HG03280 (cell line): Measurements from ENCODE around the gene SPHK1.

Source experiments
- ATAC-seq: cut with Tn5 transposase; IDR thresholded peaks from one replicate; pipeline ENCODE4 v1.9.1; 2021; ENCODE audit warnings: mild to moderate bottlenecking, moderate library complexity; ENCODE audit not compliant: unreplicated experiment

SPHK1 gene

DNA sequence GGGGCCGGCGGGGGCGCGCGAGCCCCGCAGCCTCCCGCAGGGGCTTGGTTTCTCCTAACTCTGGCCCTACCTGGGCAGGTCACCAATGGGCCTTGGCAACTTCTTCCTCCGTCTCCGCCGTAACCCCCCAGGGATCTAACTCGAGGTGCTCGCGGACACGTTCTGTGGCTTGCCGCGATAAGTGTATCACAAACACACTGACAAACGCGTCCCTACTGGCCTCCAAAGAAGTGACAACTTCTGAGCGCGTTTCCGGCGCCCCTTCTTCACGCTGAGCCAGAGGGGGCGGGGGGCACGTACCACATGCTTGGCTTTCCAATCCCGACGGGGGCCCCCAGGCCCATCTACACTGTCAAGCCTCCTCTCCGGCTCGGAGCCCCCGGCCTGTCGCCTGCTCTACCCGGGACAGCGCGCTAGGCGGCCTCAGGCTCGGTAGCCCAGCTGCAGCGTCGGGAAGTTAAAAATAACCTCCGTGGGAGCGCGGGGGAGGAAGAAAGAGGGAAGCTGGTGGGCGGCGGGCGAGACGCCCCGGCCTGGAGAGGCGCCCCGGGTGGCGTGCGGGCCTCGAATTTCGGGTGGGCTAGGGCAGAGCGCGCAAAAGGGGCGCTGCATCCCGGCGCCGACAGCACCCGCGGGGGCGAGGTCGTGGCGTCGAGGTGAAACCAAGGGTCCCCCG lies 725 bp upstream of the SPHK1 start:
- ATAC-seq, result peak; percentile 18

DNA sequence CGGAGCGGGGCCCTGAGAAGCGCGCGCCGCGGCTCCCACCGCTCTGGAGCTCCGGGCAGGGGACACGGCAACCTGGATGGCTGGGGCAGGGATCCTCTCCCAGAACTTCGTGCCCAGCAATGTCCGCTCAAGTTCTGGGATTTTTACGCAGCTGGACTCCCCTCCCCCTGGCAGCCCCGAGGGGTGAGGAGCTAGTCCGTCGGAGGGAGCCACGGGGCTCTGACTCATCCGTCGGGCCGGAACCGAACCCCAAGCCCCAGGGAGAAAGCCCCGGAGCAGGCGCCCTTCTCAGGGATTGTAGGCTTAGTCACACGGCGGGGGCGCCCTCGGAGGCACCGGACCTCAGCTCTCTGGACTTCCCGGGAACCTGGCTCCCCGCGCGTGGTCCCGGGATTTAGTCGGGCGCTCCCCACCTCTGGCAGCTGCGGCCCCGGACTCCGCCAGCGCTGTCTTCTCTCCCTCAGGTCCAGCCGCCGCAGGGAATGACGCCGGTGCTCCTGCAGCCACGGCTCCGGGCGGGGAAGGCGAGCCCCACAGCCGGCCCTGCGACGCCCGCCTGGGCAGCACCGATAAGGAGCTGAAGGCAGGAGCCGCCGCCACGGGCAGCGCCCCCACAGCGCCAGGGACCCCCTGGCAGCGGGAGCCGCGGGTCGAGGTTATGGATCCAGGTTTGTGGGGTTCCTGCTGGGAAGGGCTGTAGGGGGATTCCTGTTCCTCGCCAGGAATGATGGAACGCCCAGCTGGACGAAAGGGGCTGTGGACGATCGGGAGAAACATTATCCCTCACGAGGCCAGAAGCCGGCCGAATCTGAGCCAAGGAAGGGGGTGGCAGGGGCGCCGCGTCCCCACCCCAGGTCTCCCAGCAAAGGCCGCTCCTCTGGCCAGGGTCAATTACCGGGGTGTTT lies 830 bp downstream of the SPHK1 start:
- no peak for ATAC-seq

DNA sequence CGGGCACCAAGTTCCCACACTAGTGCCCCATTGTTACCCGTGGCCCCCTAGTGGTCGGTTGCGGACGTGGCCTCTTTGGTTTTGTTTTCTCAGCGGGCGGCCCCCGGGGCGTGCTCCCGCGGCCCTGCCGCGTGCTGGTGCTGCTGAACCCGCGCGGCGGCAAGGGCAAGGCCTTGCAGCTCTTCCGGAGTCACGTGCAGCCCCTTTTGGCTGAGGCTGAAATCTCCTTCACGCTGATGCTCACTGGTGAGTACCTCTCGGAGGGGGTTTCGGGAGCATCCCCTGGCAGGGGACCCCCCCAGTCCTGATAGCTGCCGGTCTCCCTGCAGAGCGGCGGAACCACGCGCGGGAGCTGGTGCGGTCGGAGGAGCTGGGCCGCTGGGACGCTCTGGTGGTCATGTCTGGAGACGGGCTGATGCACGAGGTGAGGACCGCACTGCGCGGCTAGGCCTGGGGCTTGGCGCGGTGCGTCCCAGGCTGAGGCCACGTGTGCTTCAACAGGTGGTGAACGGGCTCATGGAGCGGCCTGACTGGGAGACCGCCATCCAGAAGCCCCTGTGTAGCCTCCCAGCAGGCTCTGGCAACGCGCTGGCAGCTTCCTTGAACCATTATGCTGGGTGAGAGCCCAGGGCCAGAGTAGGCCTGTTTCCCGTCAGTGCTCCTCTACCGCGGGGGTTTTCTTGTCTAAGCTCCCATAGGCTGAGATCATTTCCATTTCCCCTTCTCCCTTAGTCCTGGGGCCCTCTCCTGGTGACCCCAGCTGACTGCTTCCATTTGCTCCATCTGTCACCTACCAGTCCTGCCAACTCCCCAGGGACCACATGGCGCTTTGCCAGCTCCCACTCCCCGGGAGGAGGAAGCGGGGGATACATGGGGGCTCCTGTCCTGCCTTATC lies 1.7 kb downstream of the SPHK1 start:
- ATAC-seq, result no peak

DNA sequence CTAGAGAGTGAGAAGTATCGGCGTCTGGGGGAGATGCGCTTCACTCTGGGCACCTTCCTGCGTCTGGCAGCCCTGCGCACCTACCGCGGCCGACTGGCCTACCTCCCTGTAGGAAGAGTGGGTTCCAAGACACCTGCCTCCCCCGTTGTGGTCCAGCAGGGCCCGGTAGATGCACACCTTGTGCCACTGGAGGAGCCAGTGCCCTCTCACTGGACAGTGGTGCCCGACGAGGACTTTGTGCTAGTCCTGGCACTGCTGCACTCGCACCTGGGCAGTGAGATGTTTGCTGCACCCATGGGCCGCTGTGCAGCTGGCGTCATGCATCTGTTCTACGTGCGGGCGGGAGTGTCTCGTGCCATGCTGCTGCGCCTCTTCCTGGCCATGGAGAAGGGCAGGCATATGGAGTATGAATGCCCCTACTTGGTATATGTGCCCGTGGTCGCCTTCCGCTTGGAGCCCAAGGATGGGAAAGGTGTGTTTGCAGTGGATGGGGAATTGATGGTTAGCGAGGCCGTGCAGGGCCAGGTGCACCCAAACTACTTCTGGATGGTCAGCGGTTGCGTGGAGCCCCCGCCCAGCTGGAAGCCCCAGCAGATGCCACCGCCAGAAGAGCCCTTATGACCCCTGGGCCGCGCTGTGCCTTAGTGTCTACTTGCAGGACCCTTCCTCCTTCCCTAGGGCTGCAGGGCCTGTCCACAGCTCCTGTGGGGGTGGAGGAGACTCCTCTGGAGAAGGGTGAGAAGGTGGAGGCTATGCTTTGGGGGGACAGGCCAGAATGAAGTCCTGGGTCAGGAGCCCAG lies 2.8 kb downstream of the SPHK1 start:
- ATAC-seq, result no peak

DNA sequence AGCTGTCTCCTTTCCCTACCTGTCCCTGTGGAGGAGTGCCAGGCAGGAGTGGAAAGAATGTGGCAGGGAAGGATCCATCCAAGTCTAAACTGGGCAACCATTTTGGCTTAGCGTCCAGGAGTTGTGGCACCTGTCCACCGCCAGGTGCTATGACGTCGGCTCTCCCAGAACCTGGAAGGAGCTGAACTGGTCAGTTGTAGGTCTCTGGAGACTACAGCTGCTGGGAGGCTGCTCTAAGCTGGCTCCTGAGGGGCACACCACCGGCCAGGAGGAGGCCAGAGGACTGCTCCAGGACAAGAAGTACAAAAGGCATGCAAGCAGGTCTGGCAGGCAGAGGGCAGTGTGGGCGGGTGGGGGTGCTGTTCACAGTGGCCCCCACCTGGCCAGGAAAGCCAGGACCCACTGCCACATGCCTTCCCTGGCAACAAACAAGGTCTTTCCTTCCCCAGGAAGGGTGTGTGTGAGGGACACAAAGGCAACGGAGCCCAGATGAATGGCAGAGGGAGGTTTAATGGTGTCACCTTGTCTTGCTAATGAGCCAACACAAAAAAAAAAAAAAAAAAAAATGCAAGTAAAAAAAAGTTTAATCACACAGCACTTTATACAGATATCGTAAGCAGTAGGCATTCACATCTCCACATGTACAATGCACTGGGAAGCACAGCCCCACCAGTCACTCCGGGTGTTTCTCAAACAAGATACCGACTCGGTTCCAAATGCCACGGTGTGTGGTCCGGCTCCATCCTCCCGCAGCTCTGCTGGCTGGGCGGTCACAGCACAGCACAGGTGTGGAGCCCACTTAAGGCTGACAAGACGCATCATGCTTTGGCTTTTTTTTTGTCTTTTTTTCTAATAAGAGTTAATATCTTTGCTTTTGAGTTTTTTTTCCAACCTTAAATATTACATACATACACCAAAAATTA lies 4.8 kb downstream of the SPHK1 start:
- ATAC-seq, result no peak

DNA sequence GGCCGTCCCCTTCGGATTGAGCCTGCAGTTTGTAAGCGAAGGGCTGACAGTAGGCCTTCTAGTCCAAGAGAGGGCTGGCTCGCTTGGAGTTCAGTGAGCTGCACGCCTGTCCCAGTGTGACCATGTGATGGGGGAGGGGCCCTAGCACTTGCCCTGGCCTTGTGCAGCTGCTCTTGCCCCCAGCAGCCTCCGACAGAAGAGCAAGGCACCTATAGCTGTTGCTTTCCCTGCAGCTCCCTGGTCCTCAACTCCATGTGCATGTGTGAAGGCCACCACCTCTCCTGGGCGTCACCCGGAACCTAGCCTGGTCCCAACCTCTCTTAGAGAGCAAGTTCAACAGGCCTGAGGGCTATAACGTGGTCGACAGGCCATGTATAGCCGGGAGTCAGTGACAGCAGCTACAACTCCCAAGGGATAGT lies 5.6 kb downstream of the SPHK1 start:
- no peak for ATAC-seq

DNA sequence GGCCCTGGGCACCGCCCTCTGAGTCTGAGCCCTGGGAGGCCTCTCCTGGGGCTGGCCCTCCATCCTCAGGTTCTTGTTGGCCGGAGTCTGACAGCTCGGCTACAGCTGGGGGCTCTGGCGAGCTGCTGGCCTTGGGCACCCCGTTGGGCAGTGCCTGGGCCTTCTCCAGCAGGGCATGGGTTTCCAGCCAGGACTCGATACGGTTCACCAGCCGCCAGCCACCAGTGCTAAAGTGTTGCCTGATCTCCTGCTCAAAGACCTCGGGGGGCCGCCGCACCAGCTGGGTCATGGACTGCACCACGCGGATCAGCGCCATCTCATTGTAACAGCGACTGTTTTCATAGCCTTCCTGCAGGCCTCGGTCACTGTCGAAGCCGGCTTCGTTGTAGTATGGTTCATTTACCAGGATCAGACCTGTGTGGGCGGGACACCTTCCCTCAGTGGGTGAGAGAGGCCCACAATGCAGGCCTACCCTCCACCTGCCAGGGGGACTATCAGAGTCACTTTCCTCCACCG lies 6.8 kb downstream of the SPHK1 start:
- no peak for ATAC-seq

DNA sequence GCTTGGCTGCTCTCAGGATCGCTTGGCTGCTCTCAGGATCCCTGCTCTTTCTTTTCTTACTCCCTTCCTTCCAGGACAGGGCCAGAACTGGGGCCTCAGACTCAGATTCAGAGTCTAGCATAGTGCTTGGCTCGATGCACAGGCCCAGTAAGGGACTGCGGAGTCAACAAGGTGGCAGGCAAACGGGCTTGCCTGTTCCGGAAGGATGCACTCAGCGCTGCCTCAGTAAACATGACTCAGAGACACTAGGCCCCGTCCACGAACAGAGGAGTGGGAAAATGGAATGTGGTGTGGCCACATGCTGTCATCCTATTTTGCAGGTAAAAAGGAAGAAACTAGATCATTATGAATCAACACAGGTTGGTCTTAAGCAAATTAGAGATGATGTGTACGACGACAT lies 9.8 kb downstream of the SPHK1 start:
- ATAC-seq, result no peak

DNA sequence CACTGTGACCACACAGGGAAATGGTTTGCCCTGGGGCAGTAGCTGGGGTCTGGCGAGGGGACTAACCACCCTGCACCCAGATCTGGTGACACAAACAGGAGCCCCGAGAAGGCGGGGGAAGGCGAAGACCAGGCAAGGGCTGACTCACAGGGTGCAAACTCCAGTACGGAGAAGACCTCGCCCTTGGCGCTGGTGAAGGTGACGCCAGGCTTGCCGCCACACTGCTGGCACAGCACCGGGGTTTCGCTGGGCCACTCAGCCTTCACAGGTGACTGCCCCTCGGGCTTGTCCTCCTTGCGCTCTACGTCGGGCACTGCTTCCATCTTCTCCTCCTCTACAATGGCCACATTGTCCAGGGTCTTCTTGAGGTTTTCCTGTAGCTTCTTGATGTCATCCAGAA lies 11.6 kb downstream of the SPHK1 start:
- no peak for ATAC-seq

DNA sequence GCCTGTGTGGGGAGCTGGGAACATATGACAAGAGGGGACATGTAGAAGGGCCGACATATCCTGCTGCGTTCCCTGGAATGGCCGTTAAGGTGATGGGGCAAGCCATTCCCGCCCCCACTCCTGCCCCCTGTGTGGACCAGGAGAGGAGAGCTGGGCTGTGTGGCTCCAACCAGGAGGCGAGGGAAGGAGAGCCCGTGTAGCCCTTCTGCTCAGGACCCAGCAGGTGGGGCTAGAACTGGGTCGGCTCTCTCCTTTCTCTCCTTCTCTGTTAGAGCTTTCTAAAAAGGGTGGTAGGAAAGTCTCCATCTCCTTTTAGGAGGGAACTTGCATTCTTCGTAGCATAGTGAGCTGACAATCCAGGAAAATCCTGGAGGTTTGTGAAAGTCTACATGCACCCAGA lies 12.8 kb downstream of the SPHK1 start:
- no peak for ATAC-seq

DNA sequence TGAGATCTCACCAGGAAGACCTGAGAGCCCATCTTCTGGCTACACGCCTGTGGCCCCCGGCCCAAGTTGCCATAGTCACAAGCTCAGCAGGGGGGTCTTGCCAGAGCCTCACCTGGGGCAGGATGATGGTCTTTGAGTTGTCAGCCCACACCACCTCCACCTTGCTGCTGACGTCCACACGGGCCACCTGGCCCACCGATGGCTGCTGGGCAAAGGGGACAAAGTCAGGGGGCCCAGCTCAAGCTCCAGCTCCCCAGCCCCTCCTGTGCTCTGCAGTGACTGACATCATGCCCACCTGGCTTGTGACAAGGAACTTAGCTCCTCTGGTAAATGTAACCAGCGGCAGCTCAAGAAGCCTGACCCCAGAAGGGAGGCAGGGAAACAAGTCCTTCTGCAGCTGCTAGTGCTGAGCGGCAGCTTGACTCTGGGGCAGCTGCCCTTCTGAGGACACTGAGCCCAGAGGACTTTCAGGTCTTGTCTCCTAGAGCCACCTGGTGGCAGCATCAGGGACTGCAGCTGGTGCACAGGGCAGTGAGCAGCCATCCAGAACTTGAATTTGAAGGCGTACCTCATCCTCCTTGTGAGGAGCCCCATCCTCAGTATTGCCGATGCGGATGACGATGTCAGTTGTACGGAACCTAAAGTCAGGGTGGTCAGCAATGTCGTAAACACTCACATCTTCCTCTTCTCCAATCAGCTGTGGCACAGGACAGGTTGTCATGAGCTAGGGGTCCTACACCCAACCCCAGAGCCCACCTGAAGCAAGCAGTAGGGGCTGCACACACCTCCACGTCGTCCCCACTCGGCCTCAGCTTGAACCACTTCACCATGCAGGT lies 13.5 kb downstream of the SPHK1 start:
- ATAC-seq, result no peak

DNA sequence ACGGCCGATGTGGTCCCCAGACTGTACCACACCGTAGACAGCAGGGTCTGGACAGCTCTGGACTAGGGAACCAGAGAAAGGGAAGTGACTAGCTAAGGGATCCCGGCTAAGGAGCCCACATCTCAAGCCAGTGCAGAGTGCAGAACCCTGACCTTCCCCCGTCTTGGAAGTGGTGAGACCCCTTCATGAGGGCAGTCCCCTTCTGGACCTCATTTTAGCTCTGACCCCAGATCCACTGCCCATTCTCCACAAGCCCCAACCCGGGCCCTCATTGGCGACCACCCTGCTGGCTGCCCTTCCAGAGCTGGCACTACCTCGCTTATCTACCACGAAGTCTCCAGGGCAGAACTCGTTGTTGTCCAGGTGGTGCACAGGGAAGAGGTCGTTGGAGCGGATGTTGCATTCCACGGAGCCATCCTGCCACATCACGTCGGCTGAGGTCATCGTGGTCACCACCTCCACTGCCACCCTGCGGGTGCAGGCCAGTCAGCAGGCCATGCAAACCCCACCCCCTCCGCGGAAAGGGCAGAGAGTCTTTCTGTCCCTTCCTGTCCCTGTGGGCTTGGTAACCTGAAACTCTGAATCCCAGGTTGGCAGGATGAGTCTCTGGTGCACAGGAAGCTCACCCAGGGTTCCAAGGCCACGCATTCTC lies 14.2 kb downstream of the SPHK1 start:
- no peak for ATAC-seq

DNA sequence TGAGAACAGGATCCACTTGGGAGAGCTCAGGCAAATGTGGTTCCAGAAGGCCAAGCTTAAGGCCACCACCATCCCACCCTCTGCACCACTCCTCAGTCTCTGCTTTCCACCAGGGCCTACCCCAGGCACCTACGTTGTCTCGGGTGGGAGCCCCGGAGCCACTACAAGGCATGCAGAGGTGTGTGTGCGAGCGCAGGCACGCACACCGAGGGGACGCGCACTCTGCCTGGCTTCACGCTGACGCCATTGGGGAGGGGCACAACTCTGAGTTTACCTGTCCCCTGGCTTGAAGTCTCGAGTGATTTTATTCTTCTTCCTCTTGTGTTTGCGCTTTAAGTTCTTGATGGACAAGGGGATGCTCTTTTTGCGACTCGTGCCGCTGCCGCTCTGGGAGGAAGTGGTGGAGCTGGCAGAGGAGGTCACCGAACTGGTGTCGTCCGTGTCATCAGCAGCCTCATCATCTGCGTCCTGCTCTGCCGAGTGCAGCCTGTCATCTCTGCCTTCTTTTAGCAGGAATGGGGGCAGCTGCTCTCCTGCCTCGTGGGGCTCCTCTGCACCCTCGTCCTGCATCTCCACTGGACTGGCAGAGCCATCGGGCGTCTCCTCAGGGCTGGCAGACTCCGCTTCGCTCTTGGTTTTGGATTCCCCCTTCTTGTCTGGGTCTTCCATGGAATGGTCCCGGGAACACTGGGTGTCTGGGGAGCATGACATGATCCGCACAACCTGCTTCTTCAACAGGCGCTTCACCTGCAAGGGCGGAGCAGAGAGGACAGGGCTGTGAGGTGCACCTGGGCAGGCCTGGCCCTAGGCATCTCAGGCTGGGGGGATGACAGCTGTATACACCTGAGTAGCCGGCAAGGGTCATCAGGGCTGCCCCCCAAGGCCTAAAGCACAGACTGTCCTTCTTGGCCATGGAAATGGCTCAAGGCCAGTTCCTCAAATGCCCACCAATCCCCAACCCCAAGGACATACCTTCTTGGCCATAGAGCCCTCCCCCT lies 15.1 kb downstream of the SPHK1 start:
- no peak for ATAC-seq

DNA sequence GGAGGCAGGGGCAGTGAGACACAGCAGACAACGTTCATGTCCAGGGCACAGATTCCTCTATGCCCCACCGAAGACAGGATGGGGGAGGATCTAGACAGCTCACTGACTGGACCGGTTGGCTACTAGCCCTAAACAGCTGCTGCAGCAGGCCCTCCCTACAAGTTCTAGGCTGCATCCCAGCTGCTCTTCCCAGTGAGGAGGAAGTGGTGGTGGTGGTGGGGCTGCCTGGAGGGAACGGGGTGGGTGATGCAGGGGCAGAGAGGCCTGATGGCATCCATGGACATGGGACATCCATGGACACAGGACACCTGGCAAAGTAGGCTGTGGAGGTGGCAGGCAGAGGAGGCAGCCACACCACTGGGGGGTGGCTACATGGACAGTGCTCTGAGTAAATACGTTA lies 18.3 kb downstream of the SPHK1 start:
- no peak for ATAC-seq

DNA sequence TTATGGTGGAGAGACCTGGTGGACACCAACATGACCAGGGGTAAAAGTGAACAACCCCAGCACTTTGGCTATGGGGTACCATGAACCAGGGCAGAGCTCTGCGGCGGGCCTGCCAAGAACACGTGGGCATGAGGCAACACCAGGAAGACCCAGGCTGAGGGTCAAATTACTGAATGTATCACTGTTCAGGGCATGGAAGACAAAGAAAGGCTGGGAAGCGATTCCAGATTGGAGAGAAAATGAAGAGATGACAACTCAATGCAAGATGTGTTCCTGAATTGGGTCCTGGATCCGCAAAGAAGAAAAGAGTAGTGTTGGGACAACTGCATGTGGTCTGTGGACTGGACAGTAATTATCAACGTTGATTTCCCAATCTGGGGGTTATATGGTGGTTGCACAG lies 19.8 kb downstream of the SPHK1 start:
- ATAC-seq, result no peak

DNA sequence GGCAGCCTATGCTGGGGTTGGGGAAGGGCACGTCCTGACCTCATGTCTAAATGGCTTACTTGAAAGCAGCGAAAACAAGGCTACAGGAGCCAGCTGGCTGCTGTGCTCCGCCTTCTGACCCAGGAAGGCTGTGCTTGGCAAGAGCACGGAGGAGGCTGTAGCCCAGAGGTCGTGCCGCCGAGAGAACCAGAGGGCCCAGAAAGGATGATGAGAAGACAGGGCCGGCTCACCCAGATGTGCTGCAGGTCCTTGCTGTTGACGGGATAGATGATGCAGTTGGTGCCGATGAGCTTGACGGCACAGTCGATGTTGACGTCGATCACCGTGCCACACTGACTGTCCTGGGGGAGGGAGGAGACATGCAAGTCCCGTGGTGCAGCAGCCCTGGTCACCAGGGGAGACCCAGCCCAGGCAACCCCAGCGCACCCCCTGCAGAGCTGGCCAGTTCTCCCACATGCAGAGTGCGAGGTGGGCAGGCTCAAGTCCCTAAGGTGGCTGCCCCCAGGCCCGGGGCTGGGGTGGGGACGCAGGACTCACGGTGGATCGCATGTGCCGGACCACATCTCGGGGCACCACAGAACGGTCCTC lies 20.7 kb downstream of the SPHK1 start:
- no peak for ATAC-seq
